GM21360 (cell line): Measurements from ENCODE around the gene NBPF20.
"Not testable (repeated sequence)": the region's sequence is repeated elsewhere in the genome, so short reads cannot be mapped to it uniquely, and the experiment has no call there.

Experiments used
- ATAC-seq: cut with Tn5 transposase; IDR thresholded peaks from one replicate; pipeline ENCODE4 v1.9.1; 2021; ENCODE audit warnings: mild to moderate bottlenecking, moderate library complexity; ENCODE audit not compliant: unreplicated experiment

NBPF20 gene

GRCh38 chr1:145429329-145429728 is 3.9 kb upstream of the NBPF20 start:
- ATAC-seq: not testable (repeated sequence)

- peak; percentile 37 for ATAC-seq
These were observed 579 bp downstream of the NBPF20 start for GRCh38 chr1:145424612-145425435.

- ATAC-seq: not testable (repeated sequence)
These were observed 10.3 kb downstream of the NBPF20 start for GRCh38 chr1:145415149-145415548.

GRCh38 chr1:145407266-145407665 is 18.1 kb downstream of the NBPF20 start:
- ATAC-seq: not testable (repeated sequence)

GRCh38 chr1:145404949-145405348 is 20.5 kb downstream of the NBPF20 start:
- not testable (repeated sequence) for ATAC-seq

GRCh38 chr1:145400701-145401100 is 24.7 kb downstream of the NBPF20 start:
- not testable (repeated sequence) for ATAC-seq
